Neural progenitor cell (in vitro differentiated cells): ENCODE results near the gene CSTF1. TPM values are rescaled to one million over a fixed set of nuclear protein-coding genes. Genes with fewer than 3 reads are reported as not detected.

Source experiments
- DNase-seq: peaks from one replicate; pipeline ENCODE4 v3.0.0-alpha.2; 2016; ENCODE audit warnings: low spot score
- H2AFZ ChIP-seq: fragments of 200-600 bp; sonication (generic); replicated peaks from 2 replicates; pipeline ENCODE4 v1.6.1; 2016; ENCODE audit warnings: antibody characterized with exemption
- H3F3A ChIP-seq: fragments of 200-600 bp; sonication (generic); 2 replicates; pipeline ENCODE4 v1.6.1; 2016; ENCODE audit warnings: antibody characterized with exemption, low read depth
- H3K27ac ChIP-seq: fragments of 200-600 bp; sonication (generic); 2 replicates; pipeline ENCODE4 v1.5.1; 2016; ENCODE audit warnings: mild to moderate bottlenecking
- H3K27me3 ChIP-seq: fragments of 200-600 bp; sonication (generic); 2 replicates; pipeline ENCODE4 v1.6.1; 2016; ENCODE audit warnings: mild to moderate bottlenecking, moderate library complexity
- H3K36me3 ChIP-seq: fragments of 200-600 bp; sonication (generic); 2 replicates; pipeline ENCODE4 v1.5.1; 2016
- H3K4me1 ChIP-seq: fragments of 200-600 bp; sonication (generic); 2 replicates; pipeline ENCODE4 v1.6.1; 2016; ENCODE audit warnings: mixed run types
- H3K4me2 ChIP-seq: fragments of 200-600 bp; sonication (generic); 2 replicates; pipeline ENCODE4 v1.6.1; 2016
- H3K4me3 ChIP-seq: fragments of 200-600 bp; sonication (generic); 2 replicates; pipeline ENCODE4 v1.5.1; 2016
- H3K79me2 ChIP-seq: fragments of 200-600 bp; sonication (generic); 2 replicates; pipeline ENCODE4 v1.6.1; 2016; ENCODE audit warnings: low read depth
- H3K9ac ChIP-seq: fragments of 200-600 bp; sonication (generic); 2 replicates; pipeline ENCODE4 v1.6.1; 2016
- H3K9me3 ChIP-seq: fragments of 200-600 bp; sonication (generic); 2 replicates; pipeline ENCODE4 v1.5.1; 2016; ENCODE audit warnings: low read depth
- H4K20me1 ChIP-seq: fragments of 200-600 bp; sonication (generic); 2 replicates; pipeline ENCODE4 v1.6.1; 2016; ENCODE audit warnings: low read depth
- H3K27ac Mint-ChIP-seq: 3 replicates; pipeline ENCODE4 v1.8.0; 2021; ENCODE audit warnings: mixed read lengths
- H3K27me3 Mint-ChIP-seq: 2 replicates; pipeline ENCODE4 v1.8.0; 2022; ENCODE audit warnings: low read depth, mild to moderate bottlenecking, inconsistent platforms, moderate library complexity, mixed read lengths; ENCODE audit not compliant: insufficient read depth
- H3K36me3 Mint-ChIP-seq: 3 replicates; pipeline ENCODE4 v1.8.0; 2021; ENCODE audit warnings: mixed read lengths
- H3K4me1 Mint-ChIP-seq: 3 replicates; pipeline ENCODE4 v1.8.0; 2021; ENCODE audit warnings: mixed read lengths
- H3K4me3 Mint-ChIP-seq: 3 replicates; pipeline ENCODE4 v1.8.0; 2021; ENCODE audit warnings: mild to moderate bottlenecking, moderate library complexity, mixed read lengths
- H3K9me3 Mint-ChIP-seq: 3 replicates; pipeline ENCODE4 v1.8.0; 2020; ENCODE audit warnings: mixed read lengths
- EZH2 ChIP-seq: fragments of 200-600 bp; sonication (generic); IDR thresholded peaks from 2 replicates; pipeline ENCODE4 v1.6.1; 2017; ENCODE audit warnings: antibody characterized with exemption, mild to moderate bottlenecking, moderate library complexity
- EZH2phosphoT487 ChIP-seq: fragments of 200-600 bp; sonication (generic); IDR thresholded peaks from 2 replicates; pipeline ENCODE4 v1.6.1; 2017; ENCODE audit warnings: antibody characterized with exemption
- total RNA-seq: library from RNA; depleted of rRNA; stranded (reverse); fragments of >200 nt; gene quantifications from 2 replicates; pipeline ENCODE4 v1.2.3, GENCODE V29; 2015; ENCODE audit warnings: low replicate concordance
- TF ChIP-seq, protein P1 (sequence below): fragments of 200-600 bp; sonication (generic); IDR thresholded peaks from 2 replicates; pipeline ENCODE4 v1.5.1; 2017; ENCODE audit warnings: antibody characterized with exemption, mild to moderate bottlenecking

Gene CSTF1
- total RNA-seq, 1 donor from 2014 or later: 87.2 TPM

DNA sequence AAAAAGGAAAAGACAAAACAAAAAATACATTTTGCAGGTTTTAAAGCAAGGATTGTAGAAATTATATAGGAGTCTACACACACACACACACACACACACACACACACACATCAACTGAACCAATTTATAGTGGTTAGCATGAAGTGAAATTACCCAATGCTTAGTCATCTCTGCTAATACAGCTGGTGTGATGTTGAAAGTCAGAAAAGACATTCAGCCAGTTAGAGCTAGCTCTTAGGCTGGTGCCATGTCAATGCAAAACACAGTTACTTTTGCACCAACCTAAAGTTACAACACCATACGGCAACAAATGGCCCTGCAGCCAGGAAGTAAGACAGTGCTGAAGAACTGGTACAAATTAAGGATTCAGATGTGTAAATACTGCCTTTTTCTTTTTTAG lies 18.5 kb upstream of the CSTF1 start:
- no peak for DNase-seq

DNA sequence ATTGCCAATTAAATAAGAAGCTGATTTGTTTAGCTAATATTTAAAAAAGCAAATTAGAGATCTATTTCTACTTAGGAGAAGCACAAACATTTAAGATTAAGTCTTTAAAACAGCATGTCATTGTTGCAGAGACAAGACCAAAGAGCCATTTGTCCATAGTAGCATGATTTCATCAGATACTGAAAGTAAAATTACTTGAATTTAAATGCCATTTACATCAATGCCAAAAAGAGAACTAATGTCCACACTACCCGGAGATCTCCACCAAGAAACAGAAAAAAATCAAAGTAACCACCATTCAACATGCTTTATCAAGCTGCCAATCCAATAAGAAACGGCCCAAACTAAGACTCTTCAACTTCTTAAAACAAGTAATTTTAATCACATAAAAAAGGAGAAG lies 16.1 kb upstream of the CSTF1 start:
- no peak overlapping the region for H3K27ac ChIP-seq
- no peak overlapping the region for H3K27ac Mint-ChIP-seq
- H4K20me1 ChIP-seq: peaks cover 89% of the 10 kb centered on the region
- H3K27me3 Mint-ChIP-seq: no peaks in the 10 kb centered on the region
- no peaks in the 10 kb centered on the region for H3K9me3 ChIP-seq
- peaks cover 28% of the 10 kb centered on the region for H3K36me3 Mint-ChIP-seq
- no peaks in the 10 kb centered on the region for H3K4me1 ChIP-seq
- no peak overlapping the region for H3K9ac ChIP-seq
- H3K4me3 Mint-ChIP-seq: no peak overlapping the region
- no peak overlapping the region for H2AFZ ChIP-seq
- no peaks in the 10 kb centered on the region for H3K27me3 ChIP-seq
- no peak overlapping the region for H3K4me3 ChIP-seq
- no peak overlapping the region for H3K4me2 ChIP-seq
- peaks cover 19% of the 10 kb centered on the region for H3K36me3 ChIP-seq
- DNase-seq: no peak
- no peaks in the 10 kb centered on the region for H3F3A ChIP-seq
- H3K9me3 Mint-ChIP-seq: no peaks in the 10 kb centered on the region
- TF ChIP-seq, protein P1, sequence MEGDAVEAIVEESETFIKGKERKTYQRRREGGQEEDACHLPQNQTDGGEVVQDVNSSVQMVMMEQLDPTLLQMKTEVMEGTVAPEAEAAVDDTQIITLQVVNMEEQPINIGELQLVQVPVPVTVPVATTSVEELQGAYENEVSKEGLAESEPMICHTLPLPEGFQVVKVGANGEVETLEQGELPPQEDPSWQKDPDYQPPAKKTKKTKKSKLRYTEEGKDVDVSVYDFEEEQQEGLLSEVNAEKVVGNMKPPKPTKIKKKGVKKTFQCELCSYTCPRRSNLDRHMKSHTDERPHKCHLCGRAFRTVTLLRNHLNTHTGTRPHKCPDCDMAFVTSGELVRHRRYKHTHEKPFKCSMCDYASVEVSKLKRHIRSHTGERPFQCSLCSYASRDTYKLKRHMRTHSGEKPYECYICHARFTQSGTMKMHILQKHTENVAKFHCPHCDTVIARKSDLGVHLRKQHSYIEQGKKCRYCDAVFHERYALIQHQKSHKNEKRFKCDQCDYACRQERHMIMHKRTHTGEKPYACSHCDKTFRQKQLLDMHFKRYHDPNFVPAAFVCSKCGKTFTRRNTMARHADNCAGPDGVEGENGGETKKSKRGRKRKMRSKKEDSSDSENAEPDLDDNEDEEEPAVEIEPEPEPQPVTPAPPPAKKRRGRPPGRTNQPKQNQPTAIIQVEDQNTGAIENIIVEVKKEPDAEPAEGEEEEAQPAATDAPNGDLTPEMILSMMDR: no peak
- TF ChIP-seq EZH2 (no peak), EZH2phosphoT487 (no peak)
- no peaks in the 10 kb centered on the region for H3K4me1 Mint-ChIP-seq
- H3K79me2 ChIP-seq: peaks cover 95% of the 10 kb centered on the region

More for the DNA sequence above, 18.5 kb upstream of the CSTF1 start:
- no peak overlapping the region for H3K4me2 ChIP-seq
- no peak overlapping the region for H2AFZ ChIP-seq
- H3K36me3 Mint-ChIP-seq: peaks cover 29% of the 10 kb centered on the region
- H3K36me3 ChIP-seq: peaks cover 10% of the 10 kb centered on the region
- H3K27me3 ChIP-seq: no peaks in the 10 kb centered on the region
- H3K27ac Mint-ChIP-seq: no peak overlapping the region
- TF ChIP-seq EZH2 (no peak), EZH2phosphoT487 (no peak)
- TF ChIP-seq, protein P1: no peak
- no peaks in the 10 kb centered on the region for H3K4me1 Mint-ChIP-seq
- no peak overlapping the region for H3K4me3 ChIP-seq
- peaks cover 73% of the 10 kb centered on the region for H3K79me2 ChIP-seq
- H4K20me1 ChIP-seq: peaks cover 75% of the 10 kb centered on the region
- no peak overlapping the region for H3K9ac ChIP-seq
- H3K9me3 ChIP-seq: no peaks in the 10 kb centered on the region
- no peak overlapping the region for H3K4me3 Mint-ChIP-seq
- H3F3A ChIP-seq: peaks cover 4% of the 10 kb centered on the region
- no peak overlapping the region for H3K27ac ChIP-seq
- no peaks in the 10 kb centered on the region for H3K27me3 Mint-ChIP-seq
- H3K4me1 ChIP-seq: no peaks in the 10 kb centered on the region
- no peaks in the 10 kb centered on the region for H3K9me3 Mint-ChIP-seq

DNA sequence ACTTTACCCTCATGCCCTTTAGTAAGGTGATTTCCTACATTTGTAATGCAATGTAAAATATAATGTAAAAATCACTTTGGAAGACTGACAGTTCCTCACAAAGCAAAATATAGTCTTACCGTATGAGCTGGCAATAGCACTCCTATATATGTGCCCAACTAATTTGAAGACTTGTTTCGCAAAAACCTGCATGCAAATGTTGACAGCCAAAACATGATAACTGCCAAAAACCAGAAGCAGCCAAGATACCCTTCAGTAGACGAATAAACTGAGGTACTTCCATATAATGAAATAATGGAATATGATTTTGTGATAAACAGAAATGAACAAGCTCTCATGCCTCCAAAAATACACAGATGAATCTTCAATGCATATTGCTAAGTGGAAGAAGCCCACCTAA lies 14.1 kb upstream of the CSTF1 start:
- Histone ChIP-seq H3K9me3 (no peaks in the 10 kb centered on the region), H3K4me1 (no peaks in the 10 kb centered on the region), H3K79me2 (peaks cover 99% of the 10 kb centered on the region), H3F3A (no peaks in the 10 kb centered on the region), H2AFZ (no peak overlapping the region), H4K20me1 (peaks cover 87% of the 10 kb centered on the region), H3K4me3 (no peak overlapping the region), H3K36me3 (peaks cover 22% of the 10 kb centered on the region), H3K9ac (no peak overlapping the region), H3K27ac (no peak overlapping the region), H3K27me3 (no peaks in the 10 kb centered on the region), H3K4me2 (no peak overlapping the region)
- DNase-seq: no peak
- H3K27me3 Mint-ChIP-seq: no peaks in the 10 kb centered on the region
- peaks cover 28% of the 10 kb centered on the region for H3K36me3 Mint-ChIP-seq
- no peak overlapping the region for H3K27ac Mint-ChIP-seq
- H3K9me3 Mint-ChIP-seq: no peaks in the 10 kb centered on the region
- no peaks in the 10 kb centered on the region for H3K4me1 Mint-ChIP-seq
- no peak for TF ChIP-seq EZH2
- TF ChIP-seq, protein P1: no peak
- TF ChIP-seq EZH2phosphoT487: no peak
- H3K4me3 Mint-ChIP-seq: no peak overlapping the region

DNA sequence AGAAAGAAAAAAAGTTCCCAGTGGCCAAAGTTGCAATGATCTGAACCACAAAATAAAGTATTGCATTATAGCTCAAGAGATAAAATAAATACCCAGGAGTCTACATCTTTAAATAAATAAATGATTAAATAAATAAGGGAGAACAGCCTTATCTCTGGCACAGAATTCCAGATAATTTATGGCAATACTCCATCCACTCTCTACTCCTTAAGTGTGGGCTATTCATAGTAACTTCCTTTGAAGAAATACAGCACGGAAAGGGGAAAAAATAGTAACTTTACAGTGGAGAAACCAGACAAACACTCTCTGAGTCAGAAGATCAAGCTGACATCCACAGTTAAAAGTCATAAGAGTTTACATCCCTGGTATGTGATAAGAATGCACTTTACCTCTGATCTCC lies 12.1 kb upstream of the CSTF1 start:
- Histone ChIP-seq H2AFZ (no peak overlapping the region), H3K27ac (no peak overlapping the region), H3K4me1 (no peaks in the 10 kb centered on the region), H4K20me1 (peaks cover 85% of the 10 kb centered on the region), H3K9me3 (no peaks in the 10 kb centered on the region), H3K36me3 (peaks cover 35% of the 10 kb centered on the region), H3K9ac (no peak overlapping the region), H3K79me2 (peaks cover 99% of the 10 kb centered on the region), H3F3A (no peaks in the 10 kb centered on the region), H3K4me3 (no peak overlapping the region), H3K4me2 (no peak overlapping the region), H3K27me3 (no peaks in the 10 kb centered on the region)
- no peaks in the 10 kb centered on the region for H3K27me3 Mint-ChIP-seq
- no peak overlapping the region for H3K4me3 Mint-ChIP-seq
- peaks cover 32% of the 10 kb centered on the region for H3K36me3 Mint-ChIP-seq
- no peaks in the 10 kb centered on the region for H3K4me1 Mint-ChIP-seq
- no peaks in the 10 kb centered on the region for H3K9me3 Mint-ChIP-seq
- no peak overlapping the region for H3K27ac Mint-ChIP-seq
- TF ChIP-seq EZH2phosphoT487: no peak
- no peak for TF ChIP-seq EZH2
- TF ChIP-seq, protein P1: no peak
- no peak for DNase-seq
